ENCODE results near the gene NMT1. TPM values are rescaled to one million over a fixed set of nuclear protein-coding genes. Genes with fewer than 3 reads are reported as not detected.

Gene NMT1
- total and polyA plus RNA-seq, 10 donors, result 37.5 to 108 (median 63.9) TPM

- TF ChIP-seq POLR2AphosphoS5 (IDR thresholded peaks at IDR 0.05), result no peak
- TF ChIP-seq POLR2A (IDR thresholded peaks at IDR 0.05), result no peak
- no peak for TF ChIP-seq CTCF (IDR thresholded peaks at IDR 0.05 in 8 of 11, conservative IDR thresholded peaks at IDR 0.05 in 3 of 11)
- Histone ChIP-seq H3K36me3 (peaks cover 15 to 100% (median 96%) of the 10 kb centered on the region in 6 donors), H3K4me3 (no peak overlapping the region), H3K9me3 (no peaks in the 10 kb centered on the region), H3K27me3 (replicated peaks in 1 of 7) (no peaks in the 10 kb centered on the region), H3K27ac (no peak overlapping the region), H3K4me1 (peaks cover 0 to 14% (median 2%) of the 10 kb centered on the region in 6 donors)
- no peak for DNase-seq
- WGBS, 5 donors, result 91 to 97% (median 94%) methylated on average over 12 of the region's 12 CpGs
- intact Hi-C loops (cut with DNase I; ENCODE audit: low total_unique reads), result no loop called here
Measured at GRCh38 chr17:45101883-45102811, 41.0 kb downstream of the NMT1 start.

DNA sequence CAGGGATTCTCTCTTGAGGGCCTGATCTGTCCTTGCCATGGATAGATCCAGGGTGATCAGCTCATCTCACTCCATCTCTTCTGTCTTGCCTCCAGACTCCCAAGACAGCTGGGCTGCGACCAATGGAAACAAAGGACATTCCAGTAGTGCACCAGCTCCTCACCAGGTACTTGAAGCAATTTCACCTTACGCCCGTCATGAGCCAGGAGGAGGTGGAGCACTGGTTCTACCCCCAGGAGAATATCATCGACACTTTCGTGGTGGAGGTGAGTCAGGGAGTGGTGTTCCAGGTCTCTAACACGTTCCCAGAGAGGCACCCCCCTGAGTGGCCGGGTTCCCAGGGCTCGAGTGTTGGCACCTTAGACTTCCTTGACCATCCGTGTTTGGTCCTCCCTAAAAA lies 41.7 kb downstream of the NMT1 start:
- Histone ChIP-seq H3K27ac (no peak overlapping the region), H3K27me3 (replicated peaks in 1 of 7) (no peaks in the 10 kb centered on the region), H3K4me3 (no peak overlapping the region), H3K36me3 (peaks cover 15 to 100% (median 96%) of the 10 kb centered on the region in 6 donors), H3K4me1 (peaks cover 0 to 14% (median 2%) of the 10 kb centered on the region in 6 donors), H3K9me3 (no peaks in the 10 kb centered on the region)
- intact Hi-C loops (cut with DNase I; ENCODE audit: low total_unique reads), result no loop called here
- no peak for TF ChIP-seq CTCF (IDR thresholded peaks at IDR 0.05 in 8 of 11, conservative IDR thresholded peaks at IDR 0.05 in 3 of 11)
- TF ChIP-seq POLR2A (IDR thresholded peaks at IDR 0.05), result no peak
- TF ChIP-seq POLR2AphosphoS5 (IDR thresholded peaks at IDR 0.05), result no peak
- WGBS, 5 donors, result 89 to 96% (median 93%) methylated on average over 7 to 9 of the region's 9 CpGs
- no peak for DNase-seq

DNA sequence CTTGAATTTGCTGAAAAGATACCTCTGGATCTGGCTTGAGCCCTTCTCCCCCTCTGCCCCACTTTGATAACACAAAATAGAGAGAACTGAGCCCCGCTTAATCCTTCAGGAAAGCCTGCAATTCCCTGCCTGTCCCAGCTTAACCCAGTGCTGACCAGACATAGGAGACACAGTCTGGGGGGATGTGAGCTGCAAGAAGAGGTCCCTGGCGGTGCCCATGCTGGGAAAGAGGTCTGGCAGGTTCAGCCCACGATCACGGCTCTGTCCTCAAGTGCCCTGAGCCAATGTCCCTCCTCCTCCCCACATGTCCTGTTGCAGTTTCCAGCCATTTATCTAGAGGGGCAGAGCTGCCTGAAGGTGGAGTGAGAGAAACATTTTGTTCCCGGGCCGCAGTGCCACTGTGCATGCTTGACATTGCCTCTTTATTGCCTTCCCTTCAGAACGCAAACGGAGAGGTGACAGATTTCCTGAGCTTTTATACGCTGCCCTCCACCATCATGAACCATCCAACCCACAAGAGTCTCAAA lies 42.2 kb downstream of the NMT1 start:
- H3K4me3 ChIP-seq, result no peak overlapping the region
- no peak for DNase-seq
- no peaks in the 10 kb centered on the region for H3K27me3 ChIP-seq (replicated peaks in 1 of 7)
- peaks cover 15 to 100% (median 96%) of the 10 kb centered on the region in 6 donors for H3K36me3 ChIP-seq
- 87 to 94% (median 92%) methylated on average over 9 of the region's 9 CpGs for WGBS, 5 donors
- H3K27ac ChIP-seq, result no peak overlapping the region
- H3K4me1 ChIP-seq, result peaks cover 0 to 11% (median 2%) of the 10 kb centered on the region in 6 donors
- intact Hi-C loops (cut with DNase I; ENCODE audit: low total_unique reads), result no loop called here
- no peaks in the 10 kb centered on the region for H3K9me3 ChIP-seq
- TF ChIP-seq CTCF (IDR thresholded peaks at IDR 0.05 in 8 of 11, conservative IDR thresholded peaks at IDR 0.05 in 3 of 11), result no peak
- no peak for TF ChIP-seq POLR2A (IDR thresholded peaks at IDR 0.05)
- TF ChIP-seq POLR2AphosphoS5 (IDR thresholded peaks at IDR 0.05), result no peak

DNA sequence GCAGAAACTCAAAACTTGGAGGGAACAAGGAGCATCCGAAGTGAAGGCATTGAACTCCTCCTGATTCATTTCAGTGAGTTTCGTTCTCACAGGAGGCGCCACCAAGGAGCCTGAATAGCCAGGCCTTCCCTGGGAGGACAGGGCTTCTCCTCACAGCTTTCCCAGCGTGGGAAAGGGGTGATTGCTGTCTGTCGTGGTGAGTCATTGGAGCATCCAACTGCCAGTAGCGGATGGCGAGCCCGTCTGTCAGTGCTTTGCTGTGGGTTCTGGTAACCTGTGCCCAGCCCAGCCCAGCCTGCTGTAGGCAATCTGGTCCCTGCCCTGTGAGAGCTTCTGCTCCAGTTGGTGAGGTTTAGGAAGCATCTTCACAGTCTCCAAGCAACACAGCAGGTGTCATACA lies 42.9 kb downstream of the NMT1 start:
- Histone ChIP-seq H3K4me1 (peaks cover 0 to 4% (median under 1%) of the 10 kb centered on the region in 6 donors), H3K4me3 (no peak overlapping the region), H3K27ac (no peak overlapping the region), H3K9me3 (no peaks in the 10 kb centered on the region), H3K27me3 (replicated peaks in 1 of 7) (no peaks in the 10 kb centered on the region), H3K36me3 (peaks cover 15 to 100% (median 91%) of the 10 kb centered on the region in 6 donors)
- TF ChIP-seq CTCF (IDR thresholded peaks at IDR 0.05 in 8 of 11, conservative IDR thresholded peaks at IDR 0.05 in 3 of 11) (no peak), POLR2A (IDR thresholded peaks at IDR 0.05) (no peak), POLR2AphosphoS5 (IDR thresholded peaks at IDR 0.05) (no peak)
- DNase-seq, result no peak
- 91 to 94% (median 93%) methylated on average over 3 to 8 of the region's 8 CpGs for WGBS, 5 donors
- intact Hi-C loops (cut with DNase I; ENCODE audit: low total_unique reads), result no loop called here

Data from spleen (tissue), 11 donors.